ENCODE measurements around the gene CASQ1.

Gene CASQ1

GRCh38 chr1:160168016-160168415, 22.4 kb upstream of the CASQ1 start:
- Histone ChIP-seq H3K4me1 (ENCODE audit: control insufficient read depth in 1 of 2, insufficient read depth in 1 of 2, low read depth in 1 of 2, low read length in 1 of 2) (peaks cover 18 to 27% of the 10 kb centered on the region in 2 experiments), H3K36me3 (no peaks in the 10 kb centered on the region)
- TF ChIP-seq, protein P1, sequence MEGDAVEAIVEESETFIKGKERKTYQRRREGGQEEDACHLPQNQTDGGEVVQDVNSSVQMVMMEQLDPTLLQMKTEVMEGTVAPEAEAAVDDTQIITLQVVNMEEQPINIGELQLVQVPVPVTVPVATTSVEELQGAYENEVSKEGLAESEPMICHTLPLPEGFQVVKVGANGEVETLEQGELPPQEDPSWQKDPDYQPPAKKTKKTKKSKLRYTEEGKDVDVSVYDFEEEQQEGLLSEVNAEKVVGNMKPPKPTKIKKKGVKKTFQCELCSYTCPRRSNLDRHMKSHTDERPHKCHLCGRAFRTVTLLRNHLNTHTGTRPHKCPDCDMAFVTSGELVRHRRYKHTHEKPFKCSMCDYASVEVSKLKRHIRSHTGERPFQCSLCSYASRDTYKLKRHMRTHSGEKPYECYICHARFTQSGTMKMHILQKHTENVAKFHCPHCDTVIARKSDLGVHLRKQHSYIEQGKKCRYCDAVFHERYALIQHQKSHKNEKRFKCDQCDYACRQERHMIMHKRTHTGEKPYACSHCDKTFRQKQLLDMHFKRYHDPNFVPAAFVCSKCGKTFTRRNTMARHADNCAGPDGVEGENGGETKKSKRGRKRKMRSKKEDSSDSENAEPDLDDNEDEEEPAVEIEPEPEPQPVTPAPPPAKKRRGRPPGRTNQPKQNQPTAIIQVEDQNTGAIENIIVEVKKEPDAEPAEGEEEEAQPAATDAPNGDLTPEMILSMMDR (IDR thresholded peaks at IDR 0.05): no peak

GRCh38 chr1:160168609-160169369, 21.6 kb upstream of the CASQ1 start:
- Histone ChIP-seq H3K27ac (no peak overlapping the region), H3K9me3 (no peaks in the 10 kb centered on the region), H3K4me1 (ENCODE audit: control insufficient read depth in 1 of 2, insufficient read depth in 1 of 2, low read depth in 1 of 2, low read length in 1 of 2) (peaks cover 18 to 27% of the 10 kb centered on the region in 2 experiments), H3K27me3 (peaks cover 34% of the 10 kb centered on the region), H3K4me3 (ENCODE audit: low read depth in 1 of 2, low read length in 1 of 2) (no peak overlapping the region), H3K36me3 (no peaks in the 10 kb centered on the region)
- TF ChIP-seq, protein P1 (IDR thresholded peaks at IDR 0.05): no peak

More at GRCh38 chr1:160168016-160168415, 22.4 kb upstream of the CASQ1 start:
- H3K4me3 ChIP-seq (ENCODE audit: low read depth in 1 of 2, low read length in 1 of 2): no peak overlapping the region
- no peak overlapping the region for H3K27ac ChIP-seq
- no peaks in the 10 kb centered on the region for H3K9me3 ChIP-seq
- H3K27me3 ChIP-seq: peaks cover 34% of the 10 kb centered on the region

DNA sequence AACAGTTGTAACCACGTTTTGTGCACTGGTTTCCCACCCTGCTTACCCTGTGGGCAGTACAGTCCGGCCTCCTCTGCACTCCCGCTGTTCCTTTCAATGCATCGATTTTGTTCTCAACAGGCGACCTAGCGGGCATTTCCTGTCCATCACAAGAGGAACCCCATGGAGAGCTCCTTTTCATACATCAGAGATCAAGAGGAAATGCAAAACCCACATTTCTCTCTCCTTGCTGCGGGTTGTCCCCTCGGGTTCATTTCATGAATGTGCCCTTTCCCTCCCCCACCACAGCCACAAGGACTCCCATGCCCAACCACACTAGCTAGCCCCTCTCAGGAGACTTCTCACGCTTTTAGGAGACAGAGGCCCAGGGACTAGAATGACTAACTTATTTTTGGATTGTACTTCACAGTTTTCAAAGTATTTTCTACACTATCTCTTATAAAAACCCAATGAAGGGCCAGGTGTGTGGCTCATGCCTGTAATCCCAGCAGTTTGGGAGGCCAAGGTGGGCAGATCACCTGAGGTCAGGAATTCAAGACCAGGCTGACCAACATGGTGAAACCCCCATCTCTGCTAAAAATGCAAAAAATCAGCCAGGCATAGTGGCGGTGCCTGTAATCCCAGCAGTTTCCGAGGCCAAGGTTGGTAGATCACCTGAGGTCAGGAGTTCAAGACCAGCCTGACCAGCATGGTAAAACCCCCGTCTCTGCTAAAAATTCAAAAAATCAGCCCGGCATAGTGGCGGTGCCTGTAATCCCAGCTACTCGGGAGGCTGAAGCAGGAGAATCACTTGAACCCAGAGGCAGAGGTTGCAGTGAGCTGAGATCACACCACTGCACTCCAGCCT, 20.6 kb upstream of the CASQ1 start:
- Histone ChIP-seq H3K4me1 (ENCODE audit: control insufficient read depth in 1 of 2, insufficient read depth in 1 of 2, low read depth in 1 of 2, low read length in 1 of 2) (peaks cover 18 to 27% of the 10 kb centered on the region in 2 experiments), H3K36me3 (no peaks in the 10 kb centered on the region), H3K27ac (no peak overlapping the region), H3K4me3 (ENCODE audit: low read depth in 1 of 2, low read length in 1 of 2) (no peak overlapping the region), H3K9me3 (no peaks in the 10 kb centered on the region), H3K27me3 (peaks cover 31% of the 10 kb centered on the region)
- TF ChIP-seq, protein P1 (IDR thresholded peaks at IDR 0.05): no peak

- TF ChIP-seq, protein P1 (IDR thresholded peaks at IDR 0.05): no peak
- H3K27ac ChIP-seq: no peak overlapping the region
- H3K27me3 ChIP-seq: peaks cover 30% of the 10 kb centered on the region
- no peaks in the 10 kb centered on the region for H3K9me3 ChIP-seq
- no peak overlapping the region for H3K4me3 ChIP-seq (ENCODE audit: low read depth in 1 of 2, low read length in 1 of 2)
- H3K36me3 ChIP-seq: no peaks in the 10 kb centered on the region
- H3K4me1 ChIP-seq (ENCODE audit: control insufficient read depth in 1 of 2, insufficient read depth in 1 of 2, low read depth in 1 of 2, low read length in 1 of 2): peaks cover 11 to 18% of the 10 kb centered on the region in 2 experiments
Measured at GRCh38 chr1:160171354-160171753, 19.0 kb upstream of the CASQ1 start.

DNA sequence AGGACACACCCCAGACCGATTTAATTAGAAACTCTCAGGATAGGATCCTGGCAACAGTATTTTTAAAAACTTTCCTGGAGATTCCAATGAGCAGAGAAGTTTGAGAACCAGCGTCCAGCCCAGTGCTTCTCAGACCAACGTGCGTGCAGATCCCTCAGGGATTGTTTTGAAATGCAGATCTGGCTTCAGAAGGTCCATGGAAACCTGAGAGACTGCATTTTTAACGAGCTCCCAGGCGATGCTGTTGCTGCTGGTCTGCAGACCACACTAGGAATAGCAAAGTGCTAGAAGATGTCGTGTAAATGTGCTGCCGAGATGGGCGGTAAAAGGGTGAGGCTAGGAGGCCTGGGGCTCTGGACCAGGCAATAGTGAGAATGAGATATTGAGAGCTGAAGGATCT, 18.4 kb upstream of the CASQ1 start:
- TF ChIP-seq, protein P1 (IDR thresholded peaks at IDR 0.05): no peak
- peaks cover 24% of the 10 kb centered on the region for H3K27me3 ChIP-seq

More for the DNA sequence above, 18.4 kb upstream of the CASQ1 start:
- H3K27ac ChIP-seq: no peak overlapping the region
- no peak overlapping the region for H3K4me3 ChIP-seq (ENCODE audit: low read depth in 1 of 2, low read length in 1 of 2)
- H3K4me1 ChIP-seq (ENCODE audit: control insufficient read depth in 1 of 2, insufficient read depth in 1 of 2, low read depth in 1 of 2, low read length in 1 of 2): peaks cover 7 to 12% of the 10 kb centered on the region in 2 experiments
- H3K9me3 ChIP-seq: no peaks in the 10 kb centered on the region
- H3K36me3 ChIP-seq: no peaks in the 10 kb centered on the region
